ENCODE data around the gene PRDX3.

The PRDX3 gene

DNA sequence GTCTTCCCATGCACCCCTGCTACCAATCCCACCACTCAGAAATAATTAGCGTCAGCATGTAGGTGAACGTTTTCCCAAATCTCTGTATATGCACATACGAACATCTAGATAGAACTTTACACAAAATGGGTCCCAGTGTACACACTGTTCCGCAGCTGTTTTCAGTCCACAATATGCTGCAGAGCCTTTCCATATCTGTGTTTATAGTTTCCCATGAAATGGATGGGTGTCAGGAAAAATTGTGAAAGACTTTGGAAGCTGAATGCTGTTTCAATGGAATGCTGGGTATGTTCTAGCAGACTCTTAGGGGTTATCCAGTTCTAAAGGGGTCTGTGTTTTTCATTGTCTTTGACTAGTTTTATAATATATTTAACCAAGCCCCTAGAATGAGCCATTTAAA lies 42.6 kb upstream of the PRDX3 start:
- CTCF ChIA-PET, result interaction anchor here (0.6 to 1.9 kb wide), 3 partner anchors 12 to 212 kb away, joined by 3 to 11 read pairs (median 4); no protein-coding TSS in a partner anchor
- no peak for DNase-seq (ENCODE audit: low spot score)
- H3K27ac ChIP-seq, result no peak overlapping the region
- TF ChIP-seq, protein P1, sequence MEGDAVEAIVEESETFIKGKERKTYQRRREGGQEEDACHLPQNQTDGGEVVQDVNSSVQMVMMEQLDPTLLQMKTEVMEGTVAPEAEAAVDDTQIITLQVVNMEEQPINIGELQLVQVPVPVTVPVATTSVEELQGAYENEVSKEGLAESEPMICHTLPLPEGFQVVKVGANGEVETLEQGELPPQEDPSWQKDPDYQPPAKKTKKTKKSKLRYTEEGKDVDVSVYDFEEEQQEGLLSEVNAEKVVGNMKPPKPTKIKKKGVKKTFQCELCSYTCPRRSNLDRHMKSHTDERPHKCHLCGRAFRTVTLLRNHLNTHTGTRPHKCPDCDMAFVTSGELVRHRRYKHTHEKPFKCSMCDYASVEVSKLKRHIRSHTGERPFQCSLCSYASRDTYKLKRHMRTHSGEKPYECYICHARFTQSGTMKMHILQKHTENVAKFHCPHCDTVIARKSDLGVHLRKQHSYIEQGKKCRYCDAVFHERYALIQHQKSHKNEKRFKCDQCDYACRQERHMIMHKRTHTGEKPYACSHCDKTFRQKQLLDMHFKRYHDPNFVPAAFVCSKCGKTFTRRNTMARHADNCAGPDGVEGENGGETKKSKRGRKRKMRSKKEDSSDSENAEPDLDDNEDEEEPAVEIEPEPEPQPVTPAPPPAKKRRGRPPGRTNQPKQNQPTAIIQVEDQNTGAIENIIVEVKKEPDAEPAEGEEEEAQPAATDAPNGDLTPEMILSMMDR (conservative IDR thresholded peaks at IDR 0.05; ENCODE audit: low read depth), result no peak
- POLR2A ChIA-PET (ENCODE audit: low non-redundant PET), result no interaction called here

DNA sequence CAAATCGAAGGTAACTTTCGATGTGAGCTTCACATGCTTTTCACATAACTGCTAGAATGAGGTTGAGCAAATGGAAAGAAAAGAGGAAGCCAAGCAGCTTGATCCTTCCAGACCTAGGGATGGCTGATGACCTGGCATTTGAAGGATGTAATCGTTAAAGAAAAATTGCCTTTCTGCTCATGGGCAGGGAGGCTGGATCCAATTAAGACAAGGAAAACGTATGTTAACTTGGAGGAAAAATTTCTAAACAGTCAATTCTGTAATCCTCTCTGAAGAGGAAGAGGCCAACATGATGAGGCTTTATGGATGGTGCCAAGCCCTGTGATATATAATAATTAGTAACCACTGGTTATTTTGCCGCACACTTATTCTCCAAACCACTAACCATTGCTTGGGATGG lies 41.3 kb upstream of the PRDX3 start:
- CTCF ChIA-PET, result interaction anchor here (1.9 kb wide), 1 partner anchor 11 kb away, joined by 11 read pairs; no protein-coding TSS in a partner anchor
- TF ChIP-seq, protein P1 (conservative IDR thresholded peaks at IDR 0.05; ENCODE audit: low read depth), result no peak
- no peak overlapping the region for H3K27ac ChIP-seq
- DNase-seq (ENCODE audit: low spot score), result no peak
- POLR2A ChIA-PET (ENCODE audit: low non-redundant PET), result no interaction called here

GRCh38 chr10:119217991-119218490 lies 39.4 kb upstream of the PRDX3 start:
- ChIA-PET CTCF (interaction anchor here (0.6 to 0.9 kb wide), 3 partner anchors 8 to 1924 kb away, joined by 3 to 5 read pairs (median 4); no protein-coding TSS in a partner anchor), POLR2A (ENCODE audit: low non-redundant PET) (no interaction called here)
- no peak overlapping the region for H3K27ac ChIP-seq
- TF ChIP-seq, protein P1 (conservative IDR thresholded peaks at IDR 0.05; ENCODE audit: low read depth), result no peak
- DNase-seq (ENCODE audit: low spot score), result no peak

DNA sequence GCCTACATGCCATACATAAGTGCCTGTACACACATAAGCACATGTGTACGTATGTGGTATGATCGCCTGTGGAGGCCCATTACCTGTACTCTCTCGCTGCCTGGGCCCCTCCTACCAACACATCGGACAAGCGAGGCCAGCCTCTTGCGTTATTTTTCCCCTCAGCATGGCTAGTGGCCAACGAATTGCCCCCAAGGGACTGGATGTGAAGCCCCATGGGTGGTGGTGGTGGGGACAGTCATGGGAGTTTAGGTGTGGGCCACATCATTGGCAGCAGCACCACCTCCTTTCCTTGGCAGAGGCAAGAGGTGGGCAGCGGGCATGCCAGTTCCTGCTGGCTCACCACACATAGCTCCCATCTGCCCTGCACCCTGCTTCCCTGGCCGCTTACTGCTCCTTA lies 38.8 kb upstream of the PRDX3 start:
- CTCF ChIA-PET, result interaction anchor here (0.6 to 0.9 kb wide), 2 partner anchors 8 to 101 kb away, joined by 4 to 5 read pairs; no protein-coding TSS in a partner anchor
- TF ChIP-seq, protein P1 (conservative IDR thresholded peaks at IDR 0.05; ENCODE audit: low read depth), result no peak
- H3K27ac ChIP-seq, result no peak overlapping the region
- no peak for DNase-seq (ENCODE audit: low spot score)
- POLR2A ChIA-PET (ENCODE audit: low non-redundant PET), result no interaction called here

DNA sequence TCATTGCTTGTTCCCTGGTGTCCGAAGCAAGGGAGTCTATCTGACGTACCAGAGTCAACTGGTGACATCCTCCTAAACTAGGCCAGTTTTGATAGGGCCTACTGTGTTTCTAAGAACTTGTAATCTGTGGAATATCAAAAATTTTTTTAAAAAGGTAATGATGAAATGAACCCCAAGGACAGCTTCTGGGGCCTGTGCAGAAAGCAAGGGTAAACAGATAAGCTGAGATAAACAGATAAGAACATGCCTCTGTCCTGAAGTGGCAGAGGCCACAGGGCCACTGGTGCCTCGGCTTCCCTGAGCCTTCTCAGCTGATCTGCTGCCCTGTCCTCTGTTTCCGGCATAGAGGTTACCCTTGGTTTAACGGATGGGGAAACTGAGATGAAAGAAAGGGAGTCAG lies 37.5 kb upstream of the PRDX3 start:
- POLR2A ChIA-PET (ENCODE audit: low non-redundant PET), result no interaction called here

DNA sequence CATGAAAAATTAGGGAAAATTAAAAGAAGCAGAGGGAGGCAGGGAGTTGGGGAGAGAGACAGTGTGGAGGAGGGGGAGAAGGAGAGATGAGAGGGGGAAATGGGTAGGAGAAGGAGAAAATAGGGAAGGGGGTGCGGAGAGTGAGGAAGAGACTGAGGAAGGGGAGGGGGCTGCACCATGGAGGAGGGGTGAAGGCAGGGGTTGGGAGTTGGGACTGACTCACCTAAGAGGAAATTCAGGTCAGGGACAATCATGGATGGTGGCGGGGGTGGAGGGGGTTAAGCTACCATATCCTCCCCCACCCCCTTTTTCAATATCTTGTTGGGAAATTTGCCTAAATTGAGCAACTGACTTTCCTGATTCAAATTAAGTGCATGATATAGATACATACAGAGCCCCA lies 36.8 kb upstream of the PRDX3 start:
- ChIA-PET CTCF (no interaction called here), POLR2A (ENCODE audit: low non-redundant PET) (no interaction called here)
- no peak for DNase-seq (ENCODE audit: low spot score)
- no peak overlapping the region for H3K27ac ChIP-seq
- TF ChIP-seq, protein P1 (conservative IDR thresholded peaks at IDR 0.05; ENCODE audit: low read depth), result no peak

More for the DNA sequence above, 37.5 kb upstream of the PRDX3 start:
- CTCF ChIA-PET, result interaction anchor here (0.5 kb wide), 1 partner anchor 20 kb away, joined by 3 read pairs; no protein-coding TSS in a partner anchor
- TF ChIP-seq, protein P1 (conservative IDR thresholded peaks at IDR 0.05; ENCODE audit: low read depth), result no peak
- no peak for DNase-seq (ENCODE audit: low spot score)
- no peak overlapping the region for H3K27ac ChIP-seq

Data from RWPE1 (cell line).